Measurements from ENCODE around the gene ARHGAP32.

DNA sequence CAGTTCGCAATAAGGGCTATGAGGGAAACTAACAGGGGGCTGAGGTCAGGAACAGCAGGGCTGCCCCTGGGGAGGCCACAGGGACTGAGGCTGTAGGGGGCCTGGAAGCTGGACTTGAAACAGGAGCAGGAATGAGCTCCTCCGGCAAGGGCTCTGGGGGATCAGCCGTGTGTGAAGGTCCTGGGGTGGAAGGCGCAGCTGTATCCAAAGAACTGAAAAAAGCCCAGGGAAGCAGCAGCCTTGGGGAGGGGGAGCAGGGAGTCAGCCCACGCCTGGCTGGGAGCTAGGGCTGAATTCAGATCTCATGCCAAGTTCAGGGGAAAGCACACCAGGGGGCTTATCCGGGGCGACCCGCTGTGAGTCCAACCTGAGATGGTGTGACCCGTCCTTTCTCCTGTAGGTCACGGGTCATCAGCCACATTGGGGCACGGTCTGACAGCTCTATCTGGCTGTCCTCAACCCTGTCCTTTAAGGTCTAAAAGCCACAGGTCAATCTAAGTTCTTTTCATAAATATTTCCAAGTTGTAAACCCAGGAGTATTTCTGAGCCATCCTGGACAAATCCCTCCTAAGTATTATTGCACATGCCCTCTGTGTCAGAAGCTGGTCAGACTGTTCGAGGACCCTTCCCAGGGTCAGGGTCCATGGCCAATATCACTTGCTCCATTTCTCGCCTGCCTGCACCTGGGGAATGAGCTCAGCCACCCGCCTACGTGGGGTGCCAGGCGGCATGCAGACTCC is 267.4 kb downstream of the ARHGAP32 start:
- no peak for TF ChIP-seq EZH2phosphoT487 (IDR thresholded peaks at IDR 0.05)
- TF ChIP-seq, protein P1, sequence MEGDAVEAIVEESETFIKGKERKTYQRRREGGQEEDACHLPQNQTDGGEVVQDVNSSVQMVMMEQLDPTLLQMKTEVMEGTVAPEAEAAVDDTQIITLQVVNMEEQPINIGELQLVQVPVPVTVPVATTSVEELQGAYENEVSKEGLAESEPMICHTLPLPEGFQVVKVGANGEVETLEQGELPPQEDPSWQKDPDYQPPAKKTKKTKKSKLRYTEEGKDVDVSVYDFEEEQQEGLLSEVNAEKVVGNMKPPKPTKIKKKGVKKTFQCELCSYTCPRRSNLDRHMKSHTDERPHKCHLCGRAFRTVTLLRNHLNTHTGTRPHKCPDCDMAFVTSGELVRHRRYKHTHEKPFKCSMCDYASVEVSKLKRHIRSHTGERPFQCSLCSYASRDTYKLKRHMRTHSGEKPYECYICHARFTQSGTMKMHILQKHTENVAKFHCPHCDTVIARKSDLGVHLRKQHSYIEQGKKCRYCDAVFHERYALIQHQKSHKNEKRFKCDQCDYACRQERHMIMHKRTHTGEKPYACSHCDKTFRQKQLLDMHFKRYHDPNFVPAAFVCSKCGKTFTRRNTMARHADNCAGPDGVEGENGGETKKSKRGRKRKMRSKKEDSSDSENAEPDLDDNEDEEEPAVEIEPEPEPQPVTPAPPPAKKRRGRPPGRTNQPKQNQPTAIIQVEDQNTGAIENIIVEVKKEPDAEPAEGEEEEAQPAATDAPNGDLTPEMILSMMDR (IDR thresholded peaks at IDR 0.05), result no peak
